ENCODE data around the gene CYP46A1.

Gene CYP46A1

GRCh38 chr14:99716091-99716849 lies 32.2 kb downstream of the CYP46A1 start:
- no peak overlapping the region for H3K4me3 Mint-ChIP-seq
- no peaks in the 10 kb centered on the region for H3K4me1 Mint-ChIP-seq (ENCODE audit: low read depth)
- peak; percentile 1 for DNase-seq (ENCODE audit: low spot score)
- no peak overlapping the region for H3K27ac Mint-ChIP-seq
- no peaks in the 10 kb centered on the region for H3K36me3 Mint-ChIP-seq (ENCODE audit: low read depth)
- H3K9me3 Mint-ChIP-seq: no peaks in the 10 kb centered on the region
- peaks cover 12% of the 10 kb centered on the region for H3K27me3 Mint-ChIP-seq (ENCODE audit: low read depth)

- Mint-ChIP-seq H3K4me1 (ENCODE audit: low read depth) (no peaks in the 10 kb centered on the region), H3K27me3 (ENCODE audit: low read depth) (peaks cover 12% of the 10 kb centered on the region), H3K27ac (no peak overlapping the region), H3K36me3 (ENCODE audit: low read depth) (no peaks in the 10 kb centered on the region), H3K4me3 (no peak overlapping the region), H3K9me3 (no peaks in the 10 kb centered on the region)
- DNase-seq (ENCODE audit: low spot score): peak; percentile 0
These were observed 33.0 kb downstream of the CYP46A1 start for GRCh38 chr14:99716850-99717681.

GRCh38 chr14:99717682-99718013 lies 33.5 kb downstream of the CYP46A1 start:
- Mint-ChIP-seq H3K27me3 (ENCODE audit: low read depth) (peaks cover 7% of the 10 kb centered on the region), H3K36me3 (ENCODE audit: low read depth) (no peaks in the 10 kb centered on the region), H3K27ac (no peak overlapping the region), H3K4me1 (ENCODE audit: low read depth) (no peaks in the 10 kb centered on the region), H3K4me3 (no peak overlapping the region), H3K9me3 (no peaks in the 10 kb centered on the region)
- DNase-seq (ENCODE audit: low spot score): peak; percentile 0

GRCh38 chr14:99718031-99718810 lies 34.1 kb downstream of the CYP46A1 start:
- H3K27me3 Mint-ChIP-seq (ENCODE audit: low read depth): peaks cover 4% of the 10 kb centered on the region

GRCh38 chr14:99718811-99719192 lies 34.7 kb downstream of the CYP46A1 start:
- H3K27ac Mint-ChIP-seq: no peak overlapping the region

More at GRCh38 chr14:99718031-99718810, 34.1 kb downstream of the CYP46A1 start:
- DNase-seq (ENCODE audit: low spot score): no peak
- H3K4me3 Mint-ChIP-seq: no peak overlapping the region
- H3K9me3 Mint-ChIP-seq: no peaks in the 10 kb centered on the region
- no peaks in the 10 kb centered on the region for H3K4me1 Mint-ChIP-seq (ENCODE audit: low read depth)
- no peak overlapping the region for H3K27ac Mint-ChIP-seq
- no peaks in the 10 kb centered on the region for H3K36me3 Mint-ChIP-seq (ENCODE audit: low read depth)

GRCh38 chr14:99720941-99721791 lies 37.1 kb downstream of the CYP46A1 start:
- Mint-ChIP-seq H3K9me3 (no peaks in the 10 kb centered on the region), H3K4me1 (ENCODE audit: low read depth) (no peaks in the 10 kb centered on the region), H3K27ac (no peak overlapping the region), H3K4me3 (no peak overlapping the region), H3K36me3 (ENCODE audit: low read depth) (no peaks in the 10 kb centered on the region), H3K27me3 (ENCODE audit: low read depth) (peaks cover 7% of the 10 kb centered on the region)
- no peak for DNase-seq (ENCODE audit: low spot score)

More at GRCh38 chr14:99718811-99719192, 34.7 kb downstream of the CYP46A1 start:
- Mint-ChIP-seq H3K36me3 (ENCODE audit: low read depth) (no peaks in the 10 kb centered on the region), H3K4me1 (ENCODE audit: low read depth) (no peaks in the 10 kb centered on the region), H3K27me3 (ENCODE audit: low read depth) (peaks cover 4% of the 10 kb centered on the region), H3K9me3 (no peaks in the 10 kb centered on the region), H3K4me3 (no peak overlapping the region)
- no peak for DNase-seq (ENCODE audit: low spot score)

GRCh38 chr14:99721792-99722516 lies 37.9 kb downstream of the CYP46A1 start:
- no peaks in the 10 kb centered on the region for H3K9me3 Mint-ChIP-seq
- no peaks in the 10 kb centered on the region for H3K36me3 Mint-ChIP-seq (ENCODE audit: low read depth)
- no peak for DNase-seq (ENCODE audit: low spot score)
- H3K27ac Mint-ChIP-seq: no peak overlapping the region
- H3K4me1 Mint-ChIP-seq (ENCODE audit: low read depth): no peaks in the 10 kb centered on the region
- no peak overlapping the region for H3K4me3 Mint-ChIP-seq
- peaks cover 10% of the 10 kb centered on the region for H3K27me3 Mint-ChIP-seq (ENCODE audit: low read depth)

GRCh38 chr14:99722741-99723140 lies 38.6 kb downstream of the CYP46A1 start:
- no peak for DNase-seq (ENCODE audit: low spot score)
- Mint-ChIP-seq H3K4me3 (no peak overlapping the region), H3K27me3 (ENCODE audit: low read depth) (peaks cover 11% of the 10 kb centered on the region), H3K4me1 (ENCODE audit: low read depth) (no peaks in the 10 kb centered on the region), H3K36me3 (ENCODE audit: low read depth) (no peaks in the 10 kb centered on the region), H3K9me3 (no peaks in the 10 kb centered on the region), H3K27ac (no peak overlapping the region)

- no peak for DNase-seq (ENCODE audit: low spot score)
- Mint-ChIP-seq H3K27ac (no peak overlapping the region), H3K4me3 (no peak overlapping the region), H3K9me3 (no peaks in the 10 kb centered on the region), H3K36me3 (ENCODE audit: low read depth) (no peaks in the 10 kb centered on the region), H3K4me1 (ENCODE audit: low read depth) (no peaks in the 10 kb centered on the region), H3K27me3 (ENCODE audit: low read depth) (peaks cover 11% of the 10 kb centered on the region)
These were observed 40.2 kb downstream of the CYP46A1 start for GRCh38 chr14:99724196-99724891.

GRCh38 chr14:99724939-99725773 lies 41.1 kb downstream of the CYP46A1 start:
- Mint-ChIP-seq H3K9me3 (no peaks in the 10 kb centered on the region), H3K36me3 (ENCODE audit: low read depth) (no peaks in the 10 kb centered on the region), H3K4me1 (ENCODE audit: low read depth) (no peaks in the 10 kb centered on the region), H3K4me3 (no peak overlapping the region), H3K27ac (no peak overlapping the region), H3K27me3 (ENCODE audit: low read depth) (peaks cover 11% of the 10 kb centered on the region)
- no peak for DNase-seq (ENCODE audit: low spot score)

GRCh38 chr14:99725774-99726537 lies 41.9 kb downstream of the CYP46A1 start:
- Mint-ChIP-seq H3K4me3 (no peak overlapping the region), H3K9me3 (no peaks in the 10 kb centered on the region), H3K27me3 (ENCODE audit: low read depth) (peaks cover 15% of the 10 kb centered on the region), H3K27ac (no peak overlapping the region), H3K36me3 (ENCODE audit: low read depth) (no peaks in the 10 kb centered on the region), H3K4me1 (ENCODE audit: low read depth) (no peaks in the 10 kb centered on the region)
- DNase-seq (ENCODE audit: low spot score): no peak
